ENCODE measurements around the gene SRA1.
"Not testable (repeated sequence)": the region's sequence is repeated elsewhere in the genome, so short reads cannot be mapped to it uniquely, and the experiment has no call there.

SRA1 gene

DNA sequence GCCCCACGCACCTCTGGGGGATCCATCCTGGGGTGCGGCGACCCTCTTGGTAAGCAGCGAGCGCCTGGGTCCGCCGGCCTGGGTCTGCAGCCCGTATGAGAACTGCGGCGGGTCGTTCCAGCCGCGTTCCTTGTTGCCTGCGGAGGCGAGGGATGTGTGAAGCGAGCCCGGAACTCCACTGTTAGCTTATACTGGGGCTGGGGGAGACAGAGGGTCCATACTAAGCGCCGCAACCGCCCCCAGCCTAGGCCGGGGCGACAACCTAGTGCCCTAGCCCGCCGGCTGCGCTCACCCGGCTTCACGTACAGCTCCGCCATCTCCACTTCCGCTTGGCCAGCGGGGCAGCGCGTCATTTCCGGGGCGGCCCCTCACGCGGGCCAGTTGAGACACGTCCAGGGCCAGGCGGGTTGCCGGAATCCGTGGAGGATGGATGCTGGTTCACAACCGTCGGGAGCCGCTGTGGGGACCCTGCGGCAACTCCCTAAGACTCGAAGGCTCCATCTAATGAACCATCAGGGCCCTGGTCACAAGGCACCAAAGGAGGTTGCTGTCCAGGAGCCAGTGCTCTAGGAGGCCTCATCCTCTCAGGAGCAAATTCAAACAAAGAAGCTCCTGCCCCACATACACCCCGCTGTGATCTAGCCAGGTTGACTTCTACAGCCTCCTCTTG, at the start of gene SRA1:
Gene SRA1 (minus strand): TSS at position 338 of the 670 bp plus-strand sequence. CDS start 21 bp downstream, at position 317.
- peak; percentile 74 for DNase-seq

DNA sequence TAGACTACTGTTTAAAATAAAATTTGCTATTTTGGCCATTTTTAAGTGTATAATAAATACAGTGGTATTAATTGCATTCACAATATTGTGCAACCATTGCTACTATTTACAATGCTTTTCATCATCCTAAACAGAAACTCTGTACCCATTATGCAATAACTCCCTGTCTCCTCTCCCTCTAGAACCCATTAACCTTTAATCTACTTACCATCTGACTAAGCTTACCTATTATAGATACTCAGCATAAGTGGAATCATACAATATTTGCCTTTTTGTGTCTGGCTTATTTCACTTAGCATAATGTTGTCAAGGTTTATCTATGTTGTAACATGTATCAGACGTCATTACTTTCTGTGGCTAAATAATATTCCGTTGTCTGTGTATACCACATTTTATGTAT, 49.8 kb upstream of the SRA1 start:
- no peak for DNase-seq

DNA sequence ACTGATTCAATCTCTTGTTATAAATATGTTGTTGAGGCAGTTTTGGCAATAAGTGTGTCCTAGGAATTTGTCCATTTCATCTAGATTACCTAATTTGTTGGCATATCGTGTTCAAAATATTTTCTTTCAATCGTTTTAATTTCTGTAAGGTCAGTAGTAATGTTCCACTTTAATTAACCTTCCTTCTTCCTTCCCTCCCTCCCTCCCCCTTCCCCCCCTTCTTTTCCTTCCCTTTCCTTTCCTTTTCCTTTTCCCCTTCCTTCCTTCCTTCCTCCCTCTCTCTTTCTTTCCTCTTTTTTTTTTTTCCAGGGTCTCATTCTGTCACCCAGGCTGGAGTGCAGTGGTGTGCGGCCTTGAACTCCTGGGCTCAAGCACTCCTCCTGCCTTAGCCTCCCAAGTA, 48.6 kb upstream of the SRA1 start:
- no peak for DNase-seq

DNA sequence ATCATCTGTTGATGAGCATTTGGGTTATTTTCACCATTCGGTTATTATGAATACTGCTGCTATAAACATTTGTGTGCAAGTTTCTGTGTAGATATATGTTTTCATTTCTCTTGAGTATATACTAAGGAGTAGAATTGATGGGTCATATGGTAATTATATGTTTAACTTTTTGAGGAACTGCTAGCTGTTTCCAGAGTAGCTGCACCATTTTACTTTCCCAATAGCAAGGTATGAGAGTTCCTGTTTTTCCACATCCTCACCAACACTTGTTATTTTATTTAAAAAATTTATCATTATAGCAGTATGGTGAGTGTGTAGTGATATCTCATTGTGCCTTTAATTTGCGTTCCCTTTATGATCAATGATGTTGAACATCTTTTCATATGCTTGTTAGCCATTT, 46.5 kb upstream of the SRA1 start:
- DNase-seq = no peak

DNA sequence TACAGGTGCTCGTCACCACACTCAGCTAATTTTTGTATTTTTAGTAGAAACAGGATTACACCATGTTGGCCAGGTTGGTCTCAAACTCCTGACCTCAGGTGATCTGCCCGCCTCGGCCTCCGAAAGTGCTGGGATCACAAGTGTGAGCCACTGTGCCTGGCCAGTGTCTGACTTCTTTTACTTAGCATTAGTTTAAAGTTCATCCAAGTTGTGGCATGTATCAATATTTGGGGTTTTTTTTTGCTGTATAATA, 46.1 kb upstream of the SRA1 start:
- DNase-seq = not testable (repeated sequence)

DNA sequence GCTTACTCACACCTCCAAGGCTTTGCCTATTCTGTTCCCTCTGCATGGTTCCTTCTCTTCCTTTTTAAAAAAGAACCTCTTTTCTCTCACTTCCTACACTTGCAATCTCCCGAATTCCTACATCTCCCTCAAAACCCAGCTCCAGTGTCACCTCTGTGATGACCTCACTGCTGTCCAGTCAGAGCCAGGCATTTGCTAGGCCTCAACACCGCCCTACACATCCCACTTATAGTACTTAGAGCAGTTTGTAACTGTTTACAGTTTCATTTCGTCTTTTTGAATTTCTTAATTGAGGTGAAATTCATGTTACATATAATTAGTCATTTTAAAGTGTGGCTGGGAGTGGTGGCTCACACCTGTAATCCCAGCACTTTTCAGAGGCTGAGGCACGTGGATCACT, 44.9 kb upstream of the SRA1 start:
- DNase-seq = no peak

DNA sequence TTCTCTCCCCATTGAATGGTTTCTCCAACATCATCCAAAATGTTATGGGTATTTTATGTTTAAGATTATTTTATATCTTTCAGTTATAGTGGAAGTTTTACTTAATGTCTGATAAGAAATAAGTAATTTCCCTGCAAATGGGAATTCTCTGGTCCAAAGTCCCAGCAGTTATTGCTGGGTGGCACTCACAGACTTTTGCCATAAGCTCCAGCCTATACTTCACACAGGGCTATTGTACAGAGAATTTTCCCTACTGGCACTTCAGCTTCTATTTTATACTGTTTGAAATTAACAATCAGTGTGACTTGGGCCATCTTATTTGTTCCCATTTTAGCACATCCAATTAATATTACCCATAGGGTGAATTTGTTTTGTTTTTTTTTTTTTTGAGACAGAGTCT, 42.8 kb upstream of the SRA1 start:
- DNase-seq = no peak

DNA sequence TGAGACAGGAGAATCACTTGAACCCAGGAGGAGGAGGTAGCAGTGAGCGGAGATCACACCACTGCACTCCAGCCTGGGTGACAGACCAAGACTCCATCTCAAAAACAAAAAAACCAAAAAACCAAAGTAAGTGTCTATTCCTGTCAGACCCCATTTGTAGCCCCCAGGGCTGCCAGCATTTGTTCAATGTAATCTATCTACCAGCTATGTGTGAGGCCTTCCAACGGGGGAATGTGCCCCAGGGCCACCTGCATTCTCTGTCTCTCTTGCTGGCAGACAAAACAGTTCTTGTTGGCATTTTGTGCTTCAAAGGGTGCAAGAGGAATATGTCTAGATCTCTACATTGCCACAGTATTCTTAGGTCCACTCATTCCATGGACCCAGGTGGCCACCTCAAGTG, 41.6 kb upstream of the SRA1 start:
- no peak for DNase-seq

DNA sequence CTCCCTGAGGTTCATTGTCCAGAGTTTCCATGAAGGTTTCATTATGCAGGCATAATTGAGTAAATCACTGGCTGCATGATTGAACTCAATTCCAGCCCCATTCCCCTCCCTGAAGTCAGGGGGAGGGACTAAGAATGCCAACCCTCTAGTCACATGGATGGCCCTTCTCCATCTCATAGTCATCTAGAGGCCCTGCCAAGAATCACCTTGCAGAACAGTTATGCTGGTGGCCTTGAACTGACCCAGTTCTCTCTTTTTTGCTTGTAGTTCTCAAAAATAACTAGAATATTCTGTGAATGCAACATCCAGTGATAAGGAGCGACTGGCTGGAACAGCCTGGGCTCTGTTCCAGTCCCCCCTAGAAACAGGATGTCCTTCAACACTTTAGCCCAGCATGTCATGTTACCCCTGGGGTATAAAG, 39.1 kb upstream of the SRA1 start:
- no peak for DNase-seq

DNA sequence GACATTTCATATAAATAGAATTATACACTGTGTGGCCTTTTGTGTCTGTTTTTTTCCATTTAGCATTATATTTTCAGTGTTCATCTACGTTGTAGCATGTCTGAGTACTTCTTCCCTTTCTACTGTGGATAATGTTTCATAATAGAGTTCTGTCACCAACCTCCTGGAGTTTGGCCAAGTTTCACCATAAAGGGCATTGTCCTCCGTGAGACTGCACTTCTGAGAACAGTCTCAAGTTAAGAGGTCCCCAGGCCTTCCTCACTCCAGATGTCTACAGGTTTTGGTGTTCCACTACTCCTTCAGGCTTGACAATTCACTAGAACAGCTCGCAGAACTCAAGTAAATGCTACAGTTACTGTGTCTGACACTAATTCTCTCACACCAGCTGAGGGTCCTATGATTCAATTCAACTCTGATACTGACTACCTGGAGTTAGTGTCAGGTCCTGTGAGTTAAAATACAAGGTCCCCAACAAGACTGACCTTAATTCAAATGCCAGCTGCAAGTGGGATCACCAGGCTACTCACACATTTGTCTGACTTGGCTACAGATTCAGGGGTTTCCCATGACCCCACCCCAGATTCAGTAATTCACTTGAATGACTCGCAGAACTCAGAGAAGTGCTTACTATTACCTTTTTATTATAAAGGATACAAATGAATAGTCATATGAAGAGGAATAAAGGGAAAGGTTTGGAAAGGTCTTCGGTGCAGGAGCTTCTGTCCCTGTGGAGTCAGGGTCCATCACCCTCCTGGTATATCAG, 38.4 kb upstream of the SRA1 start:
- DNase-seq = no peak

DNA sequence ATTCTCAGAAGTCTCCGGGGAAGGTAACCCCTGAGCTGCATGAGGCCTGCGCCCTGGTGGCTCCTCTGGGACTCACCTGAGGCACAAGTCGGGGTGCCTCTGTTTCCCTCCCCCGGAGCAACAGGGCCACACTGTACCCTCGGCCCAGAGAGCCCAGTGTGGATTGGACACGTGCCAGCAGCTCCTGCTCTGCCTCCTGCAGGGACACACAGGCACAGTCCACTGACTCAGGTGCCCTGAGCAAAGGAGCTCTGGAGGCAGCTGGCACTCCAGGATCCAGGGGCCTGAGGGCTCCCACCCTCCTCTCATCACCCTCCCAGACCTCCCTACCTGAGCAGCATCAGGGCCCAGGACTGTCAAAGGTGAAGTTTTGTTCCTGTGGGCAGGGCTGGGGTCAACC, 36.9 kb upstream of the SRA1 start:
- DNase-seq = no peak

DNA sequence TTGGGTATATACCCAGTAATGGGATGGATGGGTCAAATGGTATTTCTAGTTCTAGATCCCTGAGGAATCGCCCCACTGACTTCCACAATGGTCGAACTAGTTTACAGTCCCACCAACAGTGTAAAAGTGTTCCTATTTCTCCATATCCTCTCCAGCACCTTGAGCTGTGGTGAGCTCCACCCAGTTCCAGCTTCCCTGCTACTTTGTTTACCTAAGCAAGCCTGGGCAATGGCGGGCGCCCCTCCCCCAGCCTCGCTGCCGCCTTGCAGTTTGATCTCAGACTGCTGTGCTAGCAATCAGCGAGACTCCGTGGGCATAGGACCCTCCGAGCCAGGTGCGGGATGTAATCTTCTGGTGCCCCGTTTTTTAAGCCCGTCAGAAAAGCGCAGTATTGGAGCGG, 35.8 kb upstream of the SRA1 start:
- not testable (repeated sequence) for DNase-seq

DNA sequence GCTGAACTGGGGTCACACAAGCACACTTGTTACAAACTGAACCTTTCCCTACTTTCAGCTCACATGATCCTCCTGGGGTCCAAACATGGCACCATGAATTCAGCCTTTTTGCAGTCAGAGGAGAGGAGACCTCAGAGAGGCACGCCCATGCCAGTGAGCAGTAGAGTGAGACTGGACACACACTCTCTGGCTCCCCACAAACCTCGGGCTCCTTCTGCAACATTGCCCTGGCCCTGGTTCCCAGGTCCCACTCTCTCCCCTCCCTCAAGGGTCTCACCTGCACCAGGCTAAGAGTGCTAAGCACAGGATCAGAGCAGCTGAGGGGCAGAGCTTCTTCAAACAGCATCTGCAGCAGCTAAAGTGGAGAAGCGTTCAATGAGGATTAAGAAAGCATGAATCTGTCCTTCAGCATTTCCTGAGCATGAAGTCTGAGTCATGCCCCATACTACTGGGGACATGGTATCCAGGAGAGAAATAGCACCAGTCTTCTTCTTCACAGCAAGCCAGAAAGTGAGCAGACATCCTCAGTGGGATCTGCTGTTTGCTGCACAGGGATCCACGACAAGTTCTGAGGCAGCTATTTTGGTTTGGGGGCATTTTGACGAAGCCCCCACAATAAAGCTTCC, 34.6 kb upstream of the SRA1 start:
- DNase-seq = no peak

DNA sequence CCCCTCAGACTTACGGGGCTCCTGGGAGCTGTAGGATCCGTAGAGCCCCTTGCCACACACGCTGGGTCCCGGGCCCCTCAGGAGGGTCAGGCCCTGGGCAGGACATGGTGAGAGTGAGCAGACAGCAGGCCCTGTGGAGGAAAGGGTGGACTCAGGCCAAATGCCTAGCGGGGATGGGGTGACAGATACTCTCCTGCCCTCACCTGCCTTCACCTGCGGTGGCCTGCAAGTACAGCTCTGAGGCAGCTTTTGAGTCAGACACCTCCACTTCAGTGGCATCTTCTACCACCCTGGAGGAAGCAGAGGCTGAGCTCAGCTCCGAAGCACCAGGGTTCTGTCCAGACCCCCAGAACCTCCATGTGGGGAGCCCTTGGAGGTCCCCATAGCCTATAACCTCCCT, 33.6 kb upstream of the SRA1 start:
- no peak for DNase-seq

DNA sequence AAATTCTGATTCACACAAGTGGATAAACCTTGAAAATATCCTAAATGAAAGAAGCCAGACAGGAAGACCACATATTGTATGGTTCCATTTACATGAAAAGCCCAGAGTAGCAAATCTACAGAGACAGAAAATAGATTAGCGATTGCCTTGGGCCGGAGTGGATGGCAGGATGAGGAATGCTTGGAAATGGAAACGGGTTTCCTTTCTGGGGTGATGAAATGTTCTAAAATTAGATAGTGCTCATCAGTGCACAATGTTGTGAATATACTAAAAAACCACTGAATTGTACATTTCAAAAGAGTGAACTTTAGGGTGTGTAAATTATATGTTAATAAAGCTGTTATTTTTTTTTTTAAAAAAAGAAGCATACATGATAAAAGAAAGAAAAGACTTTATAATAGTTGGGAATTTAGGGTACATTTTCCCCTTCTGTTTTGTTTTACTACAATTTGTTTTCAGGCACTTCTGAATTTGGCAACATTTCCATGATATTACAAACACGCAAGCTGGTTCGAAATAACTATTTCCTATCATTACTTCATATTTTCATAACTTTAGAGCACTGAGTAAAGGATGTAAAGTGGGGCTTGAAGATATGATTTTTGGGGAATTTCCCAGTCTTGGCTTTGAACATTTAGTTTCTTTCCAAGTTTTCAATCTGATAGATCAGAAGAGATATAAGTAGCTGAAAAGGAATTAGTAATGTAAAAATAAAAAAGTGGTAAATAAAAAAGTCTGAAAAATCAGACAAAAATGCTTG, 31.2 kb upstream of the SRA1 start:
- no peak for DNase-seq

DNA sequence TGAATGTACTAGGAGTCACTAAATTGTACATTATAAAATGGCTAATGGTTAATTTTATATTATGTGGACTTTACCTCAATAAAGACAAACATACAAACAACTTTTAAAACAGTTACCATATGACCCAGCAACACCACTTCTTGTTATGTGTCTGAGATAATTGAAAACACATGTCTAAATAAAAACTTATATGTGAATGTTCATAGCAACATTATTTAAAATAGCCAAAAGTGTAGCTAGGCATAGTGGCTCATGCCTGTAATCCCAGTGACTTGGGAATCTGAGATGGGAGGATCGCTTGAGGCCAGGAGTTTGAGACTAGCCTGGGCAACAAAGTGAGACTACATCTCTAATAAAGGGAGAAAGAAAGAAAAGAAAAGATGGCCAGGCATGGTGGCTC, 30.2 kb upstream of the SRA1 start:
- no peak for DNase-seq

DNA sequence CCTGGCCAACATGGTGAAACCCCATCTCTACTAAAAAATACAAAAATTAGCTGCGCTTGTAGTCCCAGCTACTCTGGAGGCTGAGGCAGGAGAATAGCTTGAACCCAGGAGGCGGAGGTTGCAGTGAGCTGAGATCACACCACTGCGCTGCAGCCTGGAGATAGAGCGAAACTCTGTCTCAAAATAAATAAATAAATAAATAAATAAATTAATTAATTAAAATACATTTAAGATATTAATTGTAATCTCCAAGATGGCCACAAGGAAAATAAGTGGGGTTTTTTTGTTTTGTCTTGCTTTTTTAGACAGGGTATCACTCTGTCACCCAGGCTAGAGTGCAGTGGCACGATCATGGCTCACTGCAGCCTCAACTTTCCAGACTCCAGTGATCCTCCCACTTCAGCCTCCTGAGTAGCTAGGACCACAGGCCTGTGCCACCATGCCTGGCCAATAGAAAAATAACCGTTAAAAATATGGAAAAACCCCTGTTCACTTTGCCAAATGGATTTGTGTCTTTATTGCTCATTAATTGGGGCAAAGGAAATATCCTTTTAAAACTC, 22.0 kb upstream of the SRA1 start:
- DNase-seq = not testable (repeated sequence)

DNA sequence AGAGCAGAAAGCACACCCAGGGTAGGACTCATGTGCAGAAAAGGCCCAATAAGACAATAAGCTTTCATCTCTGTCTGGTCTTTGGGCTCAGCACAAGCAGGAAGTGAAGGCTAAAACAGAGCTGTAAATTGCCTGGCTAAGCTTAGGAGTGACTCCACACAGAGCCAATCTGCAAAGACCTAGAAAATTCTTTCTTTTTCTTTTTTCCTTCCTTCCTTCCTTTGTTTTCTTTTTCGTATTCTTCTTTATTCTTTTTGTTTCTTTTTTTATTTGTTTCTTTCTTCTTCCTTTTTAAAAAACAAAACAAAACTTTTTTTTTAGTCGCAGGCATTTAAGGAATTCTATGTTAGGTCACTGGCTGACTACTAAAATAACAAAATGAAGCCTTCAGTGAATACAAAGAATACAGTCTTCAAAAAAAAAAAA, 19.5 kb upstream of the SRA1 start:
- DNase-seq = no peak

DNA sequence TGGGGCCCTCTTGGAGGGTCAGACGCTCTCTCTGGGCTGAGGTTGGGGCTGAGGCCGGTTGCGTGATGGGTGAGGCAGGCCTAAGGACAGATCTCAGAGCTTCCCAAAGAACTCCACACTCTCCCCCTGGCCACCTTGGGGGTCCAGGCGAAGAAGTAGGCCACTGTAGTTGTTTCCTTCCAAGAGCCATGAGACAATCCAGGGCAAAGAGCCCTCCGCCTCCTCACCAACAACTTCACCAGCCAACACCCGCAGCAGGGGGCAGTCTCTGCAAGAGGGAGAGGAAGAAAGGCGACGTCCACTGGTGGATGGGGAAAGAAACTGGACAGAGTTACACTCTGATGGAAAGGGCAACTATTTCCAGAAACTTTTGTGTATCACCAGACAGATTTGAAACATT, 18.0 kb upstream of the SRA1 start:
- DNase-seq = no peak

DNA sequence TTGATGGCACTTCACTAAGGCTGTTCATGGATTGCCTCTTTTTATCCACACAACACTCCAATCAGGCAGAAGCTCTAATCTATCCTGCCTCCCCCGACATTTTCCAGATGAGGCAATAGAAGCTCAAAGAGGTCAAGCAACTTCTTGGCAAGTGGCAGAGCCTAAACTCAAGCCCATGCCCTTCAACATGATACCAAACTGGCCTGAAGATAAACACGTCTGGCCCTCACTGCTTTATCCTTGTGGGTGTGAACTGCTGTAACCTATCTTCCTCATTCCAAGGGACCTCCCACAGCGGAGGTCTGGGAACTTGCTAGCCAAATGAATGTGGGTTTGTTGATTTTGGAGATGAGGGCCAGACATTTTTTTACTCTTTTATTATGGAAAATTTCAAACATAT, 16.9 kb upstream of the SRA1 start:
- no peak for DNase-seq

DNA sequence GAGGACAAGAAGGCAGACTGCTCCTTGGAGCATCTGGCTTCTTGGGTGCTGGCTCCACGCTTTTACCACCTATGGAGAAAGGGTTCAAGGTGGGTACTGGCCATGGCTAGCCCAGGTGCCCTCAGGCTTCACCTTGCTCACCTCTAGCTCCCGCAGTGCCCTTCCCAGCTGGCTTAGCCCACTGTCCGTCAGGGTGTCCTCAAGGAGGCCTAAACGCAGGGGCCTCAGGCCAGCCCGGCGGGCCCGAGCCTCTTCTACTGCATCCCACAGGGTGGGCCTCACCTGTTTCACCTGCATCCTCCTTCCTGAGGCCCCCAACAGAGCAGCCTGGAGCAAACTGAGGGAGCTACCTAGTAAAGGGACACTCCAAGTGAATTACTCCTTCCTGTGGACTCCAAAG, 16.4 kb upstream of the SRA1 start:
- no peak for DNase-seq

DNA sequence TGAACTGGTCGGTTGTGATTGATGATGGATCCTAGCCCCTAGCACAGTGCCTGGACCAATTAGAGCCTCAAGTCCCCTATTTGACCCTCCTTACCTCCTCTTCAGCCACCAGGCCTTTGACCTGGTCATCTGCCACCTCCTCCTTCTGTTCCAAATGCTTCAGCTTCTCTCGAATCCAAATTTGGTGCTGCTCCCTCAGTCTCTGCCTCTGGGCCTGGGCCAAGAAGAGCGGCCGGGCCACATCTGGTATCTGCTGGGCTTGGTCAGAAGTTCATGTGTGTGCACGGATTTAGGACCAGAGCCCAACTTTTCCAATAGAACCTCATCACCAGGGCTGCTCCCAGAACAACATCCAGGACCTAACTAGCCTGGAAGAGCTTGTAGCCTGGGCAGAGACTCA, 13.8 kb upstream of the SRA1 start:
- DNase-seq = no peak

DNA sequence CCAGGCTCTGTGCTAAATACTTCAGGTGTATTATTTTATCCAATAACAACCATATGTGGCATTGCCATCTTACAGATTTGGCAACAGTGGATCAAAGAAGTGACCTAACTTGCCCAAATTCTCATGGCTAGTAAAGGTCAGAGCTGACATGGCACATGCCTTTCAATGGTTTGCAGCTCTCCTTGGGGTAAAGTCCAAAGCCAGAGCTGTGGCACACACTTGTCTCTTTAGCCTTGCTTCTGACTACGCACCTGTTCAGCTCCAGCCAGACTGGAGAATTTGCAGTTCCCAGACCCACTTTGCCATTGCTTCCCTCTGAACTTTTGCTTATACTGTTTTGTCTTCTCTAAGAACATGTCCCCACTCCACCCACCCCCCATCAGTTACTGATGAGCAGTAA, 13.2 kb upstream of the SRA1 start:
- DNase-seq = no peak

DNA sequence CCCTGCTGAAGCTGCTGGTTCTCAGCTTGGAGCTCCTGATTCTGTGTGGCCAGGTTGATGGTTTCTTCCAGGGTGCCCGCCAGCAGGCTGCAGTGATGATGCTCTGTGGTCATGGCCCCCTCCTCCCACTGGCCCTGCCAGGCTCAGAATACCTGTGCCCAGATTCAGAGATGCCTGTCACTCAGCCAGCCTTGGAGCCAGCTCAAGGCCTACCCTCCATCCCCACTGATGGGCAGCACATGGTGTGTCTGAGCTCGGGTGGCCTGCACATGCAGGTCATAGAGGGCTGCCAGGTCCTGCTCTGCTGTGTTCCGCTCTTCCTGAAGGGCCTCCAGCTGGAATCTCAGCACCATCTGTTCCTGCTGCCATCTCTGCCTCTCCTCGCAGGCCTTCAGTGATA, 12.8 kb upstream of the SRA1 start:
- no peak for DNase-seq
